Fibroblast of lung (primary cell): ENCODE measurements around the gene ERBB4.

Source experiments
- CTCF ChIP-seq, 2 donors: IDR thresholded peaks in 1 of 2; conservative IDR thresholded peaks in 1 of 2; 1 replicate in 1 of 2; 2 replicates in 1 of 2; pipeline ENCODE4 v1.5.1; 2011 to 2012; ENCODE audit warnings: low read length in 2 of 2, control low read depth in 1 of 2, inconsistent platforms in 1 of 2, low read depth in 1 of 2, mild to moderate bottlenecking in 1 of 2
- EZH2 ChIP-seq: IDR thresholded peaks from 2 replicates; pipeline ENCODE4 v1.5.1; 2012; ENCODE audit warnings: low read length, control low read depth, mild to moderate bottlenecking; ENCODE audit errors: missing control alignments

- no peak for TF ChIP-seq CTCF (conservative IDR thresholded peaks at IDR 0.05 in 1 of 2, IDR thresholded peaks at IDR 0.05 in 1 of 2; ENCODE audit: low read depth in 1 of 2, low read length in 2 of 2)
- no peak for TF ChIP-seq EZH2
These were observed 448.7 kb downstream of the ERBB4 start for GRCh38 chr2:212089873-212090272.
